ENCODE measurements around the gene COMMD1. TPM values are rescaled to one million over a fixed set of nuclear protein-coding genes. Genes with fewer than 3 reads are reported as not detected.
"Not testable (repeated sequence)": the region's sequence is repeated elsewhere in the genome, so short reads cannot be mapped to it uniquely, and the experiment has no call there.

The COMMD1 gene
- total RNA-seq, 1 donor from 2014 or later: 30.5 TPM

- Mint-ChIP-seq H3K4me3 (no peak overlapping the region), H3K9me3 (no peaks in the 10 kb centered on the region), H3K27ac (ENCODE audit: unreplicated experiment) (no peak overlapping the region)
Observed at GRCh38 chr2:62145478-62146100, 240.1 kb downstream of the COMMD1 start.

DNA sequence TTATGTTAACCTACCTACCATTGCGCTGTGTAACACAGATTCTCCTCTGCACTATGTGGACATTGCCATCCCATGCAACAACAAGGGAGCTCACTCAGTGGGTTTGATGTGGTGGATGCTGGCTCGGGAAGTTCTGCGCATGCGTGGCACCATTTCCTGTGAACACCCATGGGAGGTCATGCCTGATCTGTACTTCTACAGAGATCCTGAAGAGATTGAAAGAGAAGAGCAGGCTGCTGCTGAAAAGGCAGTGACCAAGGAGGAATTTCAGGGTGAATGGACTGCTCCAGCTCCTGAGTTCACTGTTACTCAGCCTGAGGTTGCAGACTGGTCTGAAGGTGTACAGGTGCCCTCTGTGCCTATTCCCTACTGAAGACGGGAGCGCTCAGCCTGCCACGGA, 241.3 kb downstream of the COMMD1 start:
- not testable (repeated sequence) for H3K4me3 Mint-ChIP-seq; DNase-seq (ENCODE audit: low read depth, low spot score); H3K9me3 Mint-ChIP-seq; H3K4me1 Mint-ChIP-seq; H3K27me3 Mint-ChIP-seq (ENCODE audit: low read depth); H3K36me3 Mint-ChIP-seq (ENCODE audit: low read depth); H3K27ac Mint-ChIP-seq (ENCODE audit: unreplicated experiment)

More at GRCh38 chr2:62145478-62146100, 240.1 kb downstream of the COMMD1 start:
- H3K27me3 Mint-ChIP-seq (ENCODE audit: low read depth): no peaks in the 10 kb centered on the region
- H3K36me3 Mint-ChIP-seq (ENCODE audit: low read depth): no peaks in the 10 kb centered on the region
- TF ChIP-seq, protein P1, sequence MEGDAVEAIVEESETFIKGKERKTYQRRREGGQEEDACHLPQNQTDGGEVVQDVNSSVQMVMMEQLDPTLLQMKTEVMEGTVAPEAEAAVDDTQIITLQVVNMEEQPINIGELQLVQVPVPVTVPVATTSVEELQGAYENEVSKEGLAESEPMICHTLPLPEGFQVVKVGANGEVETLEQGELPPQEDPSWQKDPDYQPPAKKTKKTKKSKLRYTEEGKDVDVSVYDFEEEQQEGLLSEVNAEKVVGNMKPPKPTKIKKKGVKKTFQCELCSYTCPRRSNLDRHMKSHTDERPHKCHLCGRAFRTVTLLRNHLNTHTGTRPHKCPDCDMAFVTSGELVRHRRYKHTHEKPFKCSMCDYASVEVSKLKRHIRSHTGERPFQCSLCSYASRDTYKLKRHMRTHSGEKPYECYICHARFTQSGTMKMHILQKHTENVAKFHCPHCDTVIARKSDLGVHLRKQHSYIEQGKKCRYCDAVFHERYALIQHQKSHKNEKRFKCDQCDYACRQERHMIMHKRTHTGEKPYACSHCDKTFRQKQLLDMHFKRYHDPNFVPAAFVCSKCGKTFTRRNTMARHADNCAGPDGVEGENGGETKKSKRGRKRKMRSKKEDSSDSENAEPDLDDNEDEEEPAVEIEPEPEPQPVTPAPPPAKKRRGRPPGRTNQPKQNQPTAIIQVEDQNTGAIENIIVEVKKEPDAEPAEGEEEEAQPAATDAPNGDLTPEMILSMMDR (conservative IDR thresholded peaks at IDR 0.05): no peak
- no peaks in the 10 kb centered on the region for H3K4me1 Mint-ChIP-seq
- no peak for DNase-seq (ENCODE audit: low read depth, low spot score)

DNA sequence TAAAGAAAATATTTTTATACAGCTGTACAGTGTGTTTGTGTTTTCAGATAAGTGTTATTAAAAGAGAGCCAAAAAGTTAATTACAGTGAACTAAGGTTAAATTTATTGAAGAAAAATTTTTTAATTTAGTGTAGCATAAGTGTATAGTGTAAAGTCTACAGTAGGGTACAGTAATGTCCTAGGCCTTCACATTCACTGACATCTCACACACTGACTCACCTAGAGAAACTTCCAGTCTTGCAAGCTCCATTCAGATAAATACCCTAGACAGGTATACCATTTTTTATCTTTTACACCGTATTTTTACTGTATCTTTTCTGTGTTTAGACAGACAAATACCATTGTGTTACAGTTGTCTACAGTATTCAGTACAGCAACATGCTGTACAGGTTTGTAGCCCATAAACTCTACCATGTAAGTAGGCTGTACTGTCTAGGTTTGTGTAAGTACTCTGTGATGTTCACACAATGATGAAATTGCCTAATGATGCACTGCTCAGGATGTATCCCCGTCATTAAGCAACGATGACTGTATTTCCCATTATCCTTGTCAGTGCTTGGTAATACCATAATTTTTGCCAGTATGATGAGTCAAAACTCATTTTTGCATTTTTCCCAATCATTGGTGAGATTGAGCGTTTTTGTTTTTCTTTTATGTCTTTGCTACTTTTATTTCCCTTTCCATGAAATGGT, 242.3 kb downstream of the COMMD1 start:
- TF ChIP-seq, protein P1 (conservative IDR thresholded peaks at IDR 0.05): no peak
- H3K36me3 Mint-ChIP-seq (ENCODE audit: low read depth): peaks cover 1% of the 10 kb centered on the region

DNA sequence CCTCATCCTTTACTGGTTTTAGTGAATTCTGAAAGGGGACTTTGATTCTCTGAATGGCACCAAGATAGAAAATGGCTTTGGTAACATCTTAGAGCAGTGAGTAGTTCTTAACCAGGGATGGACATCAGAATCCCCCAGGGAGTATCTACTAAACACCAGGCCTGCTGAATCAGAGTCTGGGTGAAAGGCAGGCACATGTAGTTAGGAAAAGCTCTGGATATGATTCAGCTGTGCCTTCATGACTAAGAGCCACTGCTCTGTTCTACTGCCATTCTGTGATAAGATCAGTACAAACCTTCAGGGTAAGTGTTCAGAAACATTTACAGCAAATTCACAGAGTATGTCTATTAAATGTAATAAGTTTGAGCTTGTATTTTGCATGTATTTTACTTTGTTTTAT, 244.2 kb downstream of the COMMD1 start:
- H3K27ac Mint-ChIP-seq (ENCODE audit: unreplicated experiment): no peak overlapping the region
- TF ChIP-seq, protein P1 (conservative IDR thresholded peaks at IDR 0.05): no peak
- H3K27me3 Mint-ChIP-seq (ENCODE audit: low read depth): no peaks in the 10 kb centered on the region
- no peak for DNase-seq (ENCODE audit: low read depth, low spot score)
- H3K4me1 Mint-ChIP-seq: peaks cover 4% of the 10 kb centered on the region
- H3K36me3 Mint-ChIP-seq (ENCODE audit: low read depth): peaks cover 3% of the 10 kb centered on the region
- peaks cover 4% of the 10 kb centered on the region for H3K9me3 Mint-ChIP-seq
- H3K4me3 Mint-ChIP-seq: no peak overlapping the region

More for the DNA sequence above, 242.3 kb downstream of the COMMD1 start:
- Mint-ChIP-seq H3K9me3 (no peaks in the 10 kb centered on the region), H3K27ac (ENCODE audit: unreplicated experiment) (no peak overlapping the region), H3K27me3 (ENCODE audit: low read depth) (no peaks in the 10 kb centered on the region), H3K4me3 (no peak overlapping the region), H3K4me1 (peaks cover 4% of the 10 kb centered on the region)
- no peak for DNase-seq (ENCODE audit: low read depth, low spot score)

GRCh38 chr2:62150597-62151305, 245.3 kb downstream of the COMMD1 start:
- peaks cover 4% of the 10 kb centered on the region for H3K9me3 Mint-ChIP-seq

More at GRCh38 chr2:62150597-62151305, 245.3 kb downstream of the COMMD1 start:
- no peak overlapping the region for H3K27ac Mint-ChIP-seq (ENCODE audit: unreplicated experiment)
- peaks cover 4% of the 10 kb centered on the region for H3K4me1 Mint-ChIP-seq
- no peak overlapping the region for H3K4me3 Mint-ChIP-seq
- TF ChIP-seq, protein P1 (conservative IDR thresholded peaks at IDR 0.05): no peak
- DNase-seq (ENCODE audit: low read depth, low spot score): no peak
- no peaks in the 10 kb centered on the region for H3K27me3 Mint-ChIP-seq (ENCODE audit: low read depth)
- peaks cover 3% of the 10 kb centered on the region for H3K36me3 Mint-ChIP-seq (ENCODE audit: low read depth)

Measured in neural crest cell (in vitro differentiated cells).